ENCODE data around the gene TRPC4AP.

DNA sequence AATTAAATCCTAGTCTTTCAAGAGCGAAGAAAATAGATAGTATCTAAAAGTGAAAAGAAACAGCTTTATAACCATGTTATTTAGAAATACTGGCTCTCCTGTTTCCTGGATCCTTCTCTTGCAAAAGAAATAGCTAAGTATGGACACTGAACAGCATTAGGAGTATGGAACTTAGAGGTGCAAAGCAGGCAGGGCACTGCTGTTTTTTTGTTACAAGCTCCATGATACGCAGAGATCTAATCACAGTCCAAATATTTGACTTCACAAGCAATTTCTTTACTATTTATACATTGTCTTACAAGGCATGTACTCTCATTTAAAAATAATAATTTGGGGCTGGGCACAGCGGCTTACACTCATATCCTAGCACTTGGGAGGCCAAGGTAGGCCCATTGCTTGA, 7.6 kb downstream of the TRPC4AP start:
- TF ChIP-seq, protein P1, sequence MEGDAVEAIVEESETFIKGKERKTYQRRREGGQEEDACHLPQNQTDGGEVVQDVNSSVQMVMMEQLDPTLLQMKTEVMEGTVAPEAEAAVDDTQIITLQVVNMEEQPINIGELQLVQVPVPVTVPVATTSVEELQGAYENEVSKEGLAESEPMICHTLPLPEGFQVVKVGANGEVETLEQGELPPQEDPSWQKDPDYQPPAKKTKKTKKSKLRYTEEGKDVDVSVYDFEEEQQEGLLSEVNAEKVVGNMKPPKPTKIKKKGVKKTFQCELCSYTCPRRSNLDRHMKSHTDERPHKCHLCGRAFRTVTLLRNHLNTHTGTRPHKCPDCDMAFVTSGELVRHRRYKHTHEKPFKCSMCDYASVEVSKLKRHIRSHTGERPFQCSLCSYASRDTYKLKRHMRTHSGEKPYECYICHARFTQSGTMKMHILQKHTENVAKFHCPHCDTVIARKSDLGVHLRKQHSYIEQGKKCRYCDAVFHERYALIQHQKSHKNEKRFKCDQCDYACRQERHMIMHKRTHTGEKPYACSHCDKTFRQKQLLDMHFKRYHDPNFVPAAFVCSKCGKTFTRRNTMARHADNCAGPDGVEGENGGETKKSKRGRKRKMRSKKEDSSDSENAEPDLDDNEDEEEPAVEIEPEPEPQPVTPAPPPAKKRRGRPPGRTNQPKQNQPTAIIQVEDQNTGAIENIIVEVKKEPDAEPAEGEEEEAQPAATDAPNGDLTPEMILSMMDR (IDR thresholded peaks at IDR 0.05), result no peak
- no peak for TF ChIP-seq POLR2A (IDR thresholded peaks at IDR 0.05)
